Right lobe of liver (tissue), 4 donors: Measurements from ENCODE around the gene RCBTB2.

Experiments
- CTCF ChIP-seq, 4 donors: fragments of 200-600 bp in 3 of 4; fragments of 450-650 bp in 1 of 4; IDR thresholded peaks; one replicate each; pipeline versions ENCODE4 v1.5.1 to v1.8.0; 2016 to 2022; ENCODE audit warnings: antibody characterized with exemption in 4 of 4, mild to moderate bottlenecking in 2 of 4
- POLR2A ChIP-seq: fragments of 450-650 bp; IDR thresholded peaks from one replicate; pipeline ENCODE4 v1.6.1; 2017; ENCODE audit warnings: antibody characterized with exemption, mild to moderate bottlenecking
- donor health status: DM: no; HTN: no; CAD: no.
- donor health status: DM: no; HTN: no; CAD: no.
- donor health status: DM: no; HTN: yes; CAD: no.

DNA sequence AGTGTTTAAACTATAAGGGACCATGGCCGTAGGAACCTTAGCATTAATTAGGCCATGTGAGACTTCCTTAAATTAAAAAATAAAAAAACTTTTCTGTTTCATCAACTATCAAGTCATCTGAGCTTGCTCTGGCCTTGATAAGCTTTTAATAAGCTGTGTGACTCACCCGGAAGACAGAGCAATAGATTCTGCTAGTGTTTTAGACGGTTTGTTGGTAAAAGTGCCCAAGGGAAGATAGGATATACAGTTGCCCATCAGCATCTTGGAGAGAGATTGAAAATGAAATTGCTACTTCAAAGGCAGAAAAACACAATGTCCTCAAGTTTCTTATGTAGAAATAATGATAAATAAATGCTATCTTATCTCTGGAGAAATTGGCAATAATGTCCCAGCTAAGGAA is 31.2 kb upstream of the RCBTB2 start:
- no peak for TF ChIP-seq CTCF (IDR thresholded peaks at IDR 0.05)
- TF ChIP-seq POLR2A, result no peak
